ENCODE data around the gene HEG1. TPM values are rescaled to one million over a fixed set of nuclear protein-coding genes. Genes with fewer than 3 reads are reported as not detected.

HEG1 gene
- polyA plus RNA-seq, 3 donors = 0.28 to 4.2 (median 0.69) TPM

- TF ChIP-seq CTCF (IDR thresholded peaks at IDR 0.05) = no peak
- no peaks in the 10 kb centered on the region for H3K36me3 ChIP-seq (replicated peaks in 1 of 2; ENCODE audit: control insufficient read depth in 1 of 2, insufficient read depth in 2 of 2, low read length in 2 of 2)
- H3K4me1 ChIP-seq (ENCODE audit: control insufficient read depth in 1 of 2, insufficient read depth in 2 of 2, low read length in 2 of 2) = peaks cover 28 to 36% of the 10 kb centered on the region in 2 donors
- Mint-ChIP-seq H3K27ac (peak overlapping the region in 1 of 7 donors; percentile 10), H3K4me3 (peak overlapping the region in 1 of 2 donors; percentile 54), H3K4me1 (peaks cover 41% of the 10 kb centered on the region), H3K9me3 (no peaks in the 10 kb centered on the region), H3K27me3 (ENCODE audit: low read depth in 3 of 3) (peaks cover 8 to 42% (median 23%) of the 10 kb centered on the region in 3 donors), H3K36me3 (peaks cover 7 to 18% of the 10 kb centered on the region in 2 donors)
- H3K9ac ChIP-seq (ENCODE audit: insufficient read depth, low read length, poor library complexity, severe bottlenecking) = no peak overlapping the region
- H4K20me1 ChIP-seq (ENCODE audit: insufficient read depth, low read length) = peaks cover 21% of the 10 kb centered on the region
- DNase-seq = no peak
- peak overlapping the region; percentile 26 for H2AFZ ChIP-seq (ENCODE audit: insufficient read depth, low read depth, low read length, poor library complexity, severe bottlenecking)
- H3K27ac ChIP-seq (ENCODE audit: low read depth in 1 of 2, low read length in 2 of 2) = no peak overlapping the region
- H3K4me2 ChIP-seq (replicated peaks; ENCODE audit: extremely low read depth, low read length, poor library complexity, severe bottlenecking) = peak overlapping the region; percentile 52
- intact Hi-C loops (cut with micrococcal nuclease) = loop anchor here (5.0 to 10.0 kb wide), 2 partner anchors 82 to 95 kb away; no protein-coding TSS in a partner anchor
- H3K27me3 ChIP-seq (ENCODE audit: control insufficient read depth in 2 of 2, insufficient read depth in 2 of 2, low read length in 2 of 2) = peaks cover 8 to 21% of the 10 kb centered on the region in 2 donors
- WGBS (ENCODE audit: insufficient coverage) = 83% methylated on average over 7 of the region's 8 CpGs
- H3K9me3 ChIP-seq (replicated peaks in 1 of 2; ENCODE audit: control insufficient read depth in 1 of 2, insufficient read depth in 1 of 2, low read length in 2 of 2) = no peaks in the 10 kb centered on the region
- H3K79me2 ChIP-seq (ENCODE audit: insufficient read depth, low read length) = no peaks in the 10 kb centered on the region
- no peak overlapping the region for H3K4me3 ChIP-seq (replicated peaks in 1 of 3; ENCODE audit: low read depth in 2 of 3, low read length in 3 of 3)
These were observed 3.0 kb downstream of the HEG1 start for GRCh38 chr3:125052624-125053303.

GRCh38 chr3:125051715-125052581, 3.8 kb downstream of the HEG1 start:
- Histone ChIP-seq H3K27me3 (ENCODE audit: control insufficient read depth in 2 of 2, insufficient read depth in 2 of 2, low read length in 2 of 2) (peaks cover 5 to 14% of the 10 kb centered on the region in 2 donors), H3K4me3 (replicated peaks in 1 of 3; ENCODE audit: low read depth in 2 of 3, low read length in 3 of 3) (peak overlapping the region in 1 of 3 experiments; percentile 41), H3K4me1 (ENCODE audit: control insufficient read depth in 1 of 2, insufficient read depth in 2 of 2, low read length in 2 of 2) (peaks cover 28 to 36% of the 10 kb centered on the region in 2 donors), H3K9me3 (replicated peaks in 1 of 2; ENCODE audit: control insufficient read depth in 1 of 2, insufficient read depth in 1 of 2, low read length in 2 of 2) (no peaks in the 10 kb centered on the region), H3K27ac (ENCODE audit: low read depth in 1 of 2, low read length in 2 of 2) (no peak overlapping the region), H3K36me3 (replicated peaks in 1 of 2; ENCODE audit: control insufficient read depth in 1 of 2, insufficient read depth in 2 of 2, low read length in 2 of 2) (no peaks in the 10 kb centered on the region), H3K9ac (ENCODE audit: insufficient read depth, low read length, poor library complexity, severe bottlenecking) (peak overlapping the region; percentile 9), H3K79me2 (ENCODE audit: insufficient read depth, low read length) (no peaks in the 10 kb centered on the region), H4K20me1 (ENCODE audit: insufficient read depth, low read length) (peaks cover 21% of the 10 kb centered on the region), H3K4me2 (replicated peaks; ENCODE audit: extremely low read depth, low read length, poor library complexity, severe bottlenecking) (peak overlapping the region; percentile 52), H2AFZ (ENCODE audit: insufficient read depth, low read depth, low read length, poor library complexity, severe bottlenecking) (peak overlapping the region; percentile 26)
- peaks cover 41% of the 10 kb centered on the region for H3K4me1 Mint-ChIP-seq
- peak overlapping the region in 3 of 7 donors; percentile 11 to 30 (median 28) for H3K27ac Mint-ChIP-seq
- intact Hi-C loops (cut with micrococcal nuclease) = loop anchor here (5.0 to 10.0 kb wide), 2 partner anchors 83 to 95 kb away; no protein-coding TSS in a partner anchor
- WGBS (ENCODE audit: insufficient coverage) = 0% methylated on average over 6 of the region's 14 CpGs
- peak in 1 of 3 donors; percentile 14 for DNase-seq
- peaks cover 6 to 37% (median 20%) of the 10 kb centered on the region in 3 donors for H3K27me3 Mint-ChIP-seq (ENCODE audit: low read depth in 3 of 3)
- H3K9me3 Mint-ChIP-seq = no peaks in the 10 kb centered on the region
- H3K36me3 Mint-ChIP-seq = peaks cover 7 to 18% of the 10 kb centered on the region in 2 donors
- H3K4me3 Mint-ChIP-seq = peak overlapping the region; percentile 49 to 54
- TF ChIP-seq CTCF (IDR thresholded peaks at IDR 0.05) = no peak

All from CD14-positive monocyte (primary cell).